Measurements from ENCODE around the gene LARP4B. TPM values are rescaled to one million over a fixed set of nuclear protein-coding genes. Genes with fewer than 3 reads are reported as not detected.
"Not testable (repeated sequence)": the region's sequence is repeated elsewhere in the genome, so short reads cannot be mapped to it uniquely, and the experiment has no call there.

LARP4B gene
- total RNA-seq, 1 donor from 2014 or later = 59.0 TPM

GRCh38 chr10:958106-958505 lies 26.6 kb upstream of the LARP4B start:
- DNase-seq = no peak

GRCh38 chr10:955820-956217 lies 24.3 kb upstream of the LARP4B start:
- DNase-seq = no peak

- peak; percentile 23 for DNase-seq
Observed at GRCh38 chr10:955127-955819, 23.8 kb upstream of the LARP4B start.

- no peak for DNase-seq
Observed at GRCh38 chr10:954396-954795, 22.9 kb upstream of the LARP4B start.

- DNase-seq = no peak
Observed at GRCh38 chr10:953836-954235, 22.3 kb upstream of the LARP4B start.

GRCh38 chr10:949446-949845 lies 17.9 kb upstream of the LARP4B start:
- no peak for DNase-seq

- no peak for DNase-seq
Observed at GRCh38 chr10:948347-948746, 16.8 kb upstream of the LARP4B start.

DNA sequence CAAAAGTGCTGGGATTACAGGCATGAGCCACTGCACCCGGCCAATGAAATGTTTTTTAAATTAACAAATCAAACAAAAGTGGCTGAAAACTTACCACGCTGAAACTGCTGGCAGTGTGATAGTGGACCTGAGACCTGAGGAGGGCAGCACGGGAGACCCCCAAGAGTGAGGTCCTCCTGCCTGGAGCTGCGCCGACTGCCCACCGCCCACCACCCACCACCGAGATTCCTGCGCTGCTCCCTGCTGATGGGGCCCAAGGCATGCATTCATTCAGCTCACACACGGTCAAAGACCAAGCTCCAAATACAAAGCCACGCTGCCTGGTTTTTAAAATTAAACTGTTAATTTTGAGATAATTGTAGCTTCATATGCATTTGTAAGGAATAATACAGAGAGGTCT lies 16.4 kb upstream of the LARP4B start:
- DNase-seq = no peak

- DNase-seq = no peak
Observed at GRCh38 chr10:947051-947450, 15.5 kb upstream of the LARP4B start.

DNA sequence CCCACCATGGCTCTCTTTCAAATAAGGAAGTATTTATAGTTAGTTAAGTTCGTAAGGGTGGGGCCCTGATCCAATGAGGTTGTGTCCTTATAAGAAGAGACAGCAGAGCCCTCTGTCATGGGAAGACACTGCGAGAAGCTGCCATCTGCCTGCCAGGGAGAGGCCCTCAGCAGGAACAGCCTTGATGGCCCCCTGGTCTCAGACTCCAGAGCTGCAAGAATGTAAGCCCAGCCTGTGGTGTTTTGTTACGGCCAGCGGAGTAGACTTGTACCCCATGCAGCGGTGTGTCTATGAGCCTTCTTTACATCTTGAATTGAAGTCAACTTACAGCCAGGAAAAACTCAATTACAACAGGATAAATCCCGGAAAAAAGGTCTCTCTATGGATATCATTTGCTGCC lies 14.3 kb upstream of the LARP4B start:
- DNase-seq = no peak

- DNase-seq = peak; percentile 20
Observed at GRCh38 chr10:944034-944831, 12.7 kb upstream of the LARP4B start.

- no peak for DNase-seq
Observed at GRCh38 chr10:943334-944033, 12.0 kb upstream of the LARP4B start.

- no peak for DNase-seq
Observed at GRCh38 chr10:938941-939678, 7.6 kb upstream of the LARP4B start.

- no peak for DNase-seq
Observed at GRCh38 chr10:934746-935406, 3.4 kb upstream of the LARP4B start.

DNA sequence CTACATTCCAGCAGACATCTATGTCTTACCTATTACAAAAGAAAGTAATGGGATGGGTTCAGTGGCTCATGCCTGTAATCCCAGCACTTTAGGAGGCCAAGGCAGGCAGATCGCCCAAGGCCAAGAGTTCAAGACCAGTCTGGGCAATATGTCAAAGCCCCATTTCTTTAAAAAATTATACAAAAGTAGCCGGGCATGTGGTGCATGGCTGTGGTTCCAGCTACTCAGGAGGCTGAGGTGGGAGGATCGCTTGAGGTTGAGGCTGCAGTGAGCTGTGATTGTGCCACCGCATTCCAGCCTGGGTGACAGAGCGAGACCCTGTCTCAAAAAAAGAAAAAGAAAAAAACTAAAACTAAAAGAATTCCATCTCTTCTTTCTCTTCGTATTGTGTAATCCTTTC lies 2.7 kb upstream of the LARP4B start:
- not testable (repeated sequence) for DNase-seq

DNA sequence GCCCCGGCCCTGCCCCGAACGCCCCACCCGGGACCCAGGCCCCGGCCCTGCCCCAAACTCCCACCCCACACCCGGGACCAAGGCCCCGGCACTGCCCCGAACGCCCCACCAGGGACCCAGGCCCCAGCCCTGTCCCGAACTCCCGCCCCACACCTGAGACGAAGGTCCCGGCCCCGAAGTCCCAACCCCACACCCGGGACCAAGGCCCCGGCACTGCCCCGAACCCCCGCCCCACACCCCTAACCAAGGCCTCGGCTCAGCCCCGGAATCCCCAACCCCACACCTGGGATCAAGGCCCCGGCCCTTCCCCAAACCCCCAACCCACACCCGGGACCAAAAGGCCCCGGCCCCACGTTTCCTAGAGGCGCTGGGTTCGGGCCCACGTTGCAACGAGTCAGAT lies 1.1 kb upstream of the LARP4B start:
- no peak for DNase-seq

DNA sequence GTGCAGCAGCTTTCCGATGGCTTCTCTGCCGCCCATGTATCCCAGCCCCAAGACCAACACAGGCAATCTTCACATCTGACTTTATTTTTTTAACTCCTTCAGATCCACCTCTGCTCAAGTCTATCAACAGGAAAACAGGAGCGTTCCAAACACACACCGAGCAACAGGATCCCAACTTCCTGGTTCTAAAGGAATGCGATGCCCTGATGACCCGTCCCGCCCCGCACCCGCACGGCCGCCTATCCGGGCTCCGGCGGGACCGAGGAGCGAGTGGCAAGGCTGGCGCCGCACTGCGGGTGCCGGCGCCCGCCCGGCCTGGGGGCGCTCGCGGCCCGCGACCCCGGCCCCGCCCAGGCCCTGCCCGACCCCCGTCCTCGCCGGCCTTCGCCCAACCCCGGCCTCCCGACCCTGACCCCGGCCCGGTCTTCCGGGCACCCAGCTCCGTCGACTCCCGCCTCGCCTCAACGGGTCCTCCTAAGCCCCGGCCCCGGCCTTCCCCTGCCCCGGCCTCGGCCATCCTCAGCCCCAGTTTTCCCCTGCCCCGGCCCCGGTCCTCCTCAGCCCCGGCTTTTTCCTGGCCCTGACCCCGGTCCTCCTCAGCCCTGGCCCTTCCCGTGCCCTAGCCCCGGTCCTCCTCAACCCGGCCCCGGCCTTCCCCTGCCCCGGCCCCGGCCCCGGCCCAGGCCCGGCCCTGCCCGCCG lies 730 bp downstream of the LARP4B start:
- peak; percentile 40 for DNase-seq

GRCh38 chr10:929960-930624 lies 1.4 kb downstream of the LARP4B start:
- peak; percentile 15 for DNase-seq

GRCh38 chr10:927131-927530 lies 4.4 kb downstream of the LARP4B start:
- DNase-seq = no peak

GRCh38 chr10:926075-926698 lies 5.3 kb downstream of the LARP4B start:
- no peak for DNase-seq
